Raji (cell line): Measurements from ENCODE around the gene CRACR2B.
A peak's percentile ranks its signal among the peaks of the same experiment; 100 is the strongest.

Experiments used
- POLR2A ChIP-seq: IDR thresholded peaks from 2 replicates; pipeline ENCODE4 v1.6.1; 2011; ENCODE audit warnings: low read depth, low read length, control low read depth; ENCODE audit not compliant: insufficient read depth

The CRACR2B gene

DNA sequence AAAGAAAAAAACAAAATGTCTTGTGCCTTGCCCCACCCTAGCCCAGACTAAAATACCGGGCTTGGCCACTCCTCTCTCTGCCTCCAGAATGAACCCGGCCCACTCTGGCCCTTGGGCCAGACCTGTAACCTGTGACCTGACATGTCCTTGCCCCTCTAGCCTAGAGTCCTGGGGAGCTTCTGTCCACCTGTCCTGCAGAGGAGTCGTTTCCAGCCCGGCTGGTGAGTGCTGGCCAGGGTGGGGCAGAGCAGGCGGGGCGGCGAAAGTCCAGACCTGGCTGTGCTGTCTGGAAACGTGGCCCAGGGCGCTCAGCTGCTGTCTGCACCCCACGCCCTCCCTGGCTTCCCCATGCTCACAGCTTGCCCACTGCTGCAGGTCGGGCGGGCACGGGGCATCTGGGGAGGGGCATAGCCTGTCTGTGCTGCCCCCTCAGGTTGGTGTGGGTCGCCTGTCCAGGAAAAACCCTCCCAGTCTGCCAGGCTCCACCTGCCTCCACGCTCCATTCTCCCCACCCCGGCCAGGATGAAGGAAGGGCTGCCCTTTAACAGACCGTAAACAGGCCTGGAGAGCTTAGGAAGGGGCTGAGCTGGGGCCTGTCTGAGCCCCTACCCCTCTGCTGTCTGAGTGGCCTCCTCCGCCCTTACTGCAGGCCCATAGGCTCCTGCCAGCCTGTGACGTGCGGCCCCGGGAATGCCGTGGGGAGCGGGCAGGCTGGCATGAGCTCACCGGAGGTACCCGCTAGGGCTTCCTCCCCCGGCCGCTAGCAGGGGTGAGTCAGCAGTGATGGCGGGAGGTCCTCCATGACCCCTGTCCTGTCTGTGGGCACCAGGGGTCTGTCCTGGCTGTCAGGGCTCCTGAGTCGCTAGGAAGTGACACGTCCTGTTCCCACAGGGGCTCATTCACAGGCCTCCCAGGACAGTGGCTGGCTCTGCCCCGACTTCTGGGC lies 6.9 kb downstream of the CRACR2B start:
- TF ChIP-seq POLR2A, result no peak

DNA sequence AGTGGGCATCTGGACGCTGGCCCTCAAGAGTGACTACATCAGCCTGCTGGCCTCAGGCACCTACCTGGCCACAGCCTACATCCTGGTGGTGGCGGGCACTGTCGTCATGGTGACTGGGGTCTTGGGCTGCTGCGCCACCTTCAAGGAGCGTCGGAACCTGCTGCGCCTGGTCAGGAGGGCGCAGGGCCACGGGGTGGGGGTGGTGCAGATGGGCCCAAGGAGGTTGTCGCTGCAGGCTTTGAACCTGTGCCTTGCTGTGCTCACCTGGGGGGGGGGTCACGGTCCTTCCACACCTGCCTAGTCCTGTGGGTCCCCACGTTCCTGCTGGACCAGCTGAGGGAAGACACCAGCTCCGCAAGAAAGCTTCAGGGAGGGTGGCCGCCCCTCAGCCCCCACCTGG lies 8.6 kb downstream of the CRACR2B start:
- no peak for TF ChIP-seq POLR2A

DNA sequence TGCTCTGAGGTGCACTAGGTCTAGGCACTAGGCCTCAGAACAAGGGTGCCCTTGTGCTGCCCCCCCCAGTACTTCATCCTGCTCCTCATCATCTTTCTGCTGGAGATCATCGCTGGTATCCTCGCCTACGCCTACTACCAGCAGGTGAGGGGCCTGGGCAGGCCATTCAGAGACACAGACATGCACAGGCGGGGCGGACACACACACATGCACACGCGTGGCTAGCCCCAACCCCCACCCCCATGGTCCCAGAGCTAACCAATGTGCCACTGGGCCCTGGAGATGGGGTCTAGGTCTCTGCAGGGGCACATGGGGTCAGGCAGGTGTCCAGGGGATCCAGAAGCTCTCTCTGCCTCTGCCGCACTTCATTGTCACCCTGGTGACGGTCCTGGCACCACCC lies 9.0 kb downstream of the CRACR2B start:
- TF ChIP-seq POLR2A, result 0 out of 2 replicates have a peak, but pooled peaks have one; percentile 13

DNA sequence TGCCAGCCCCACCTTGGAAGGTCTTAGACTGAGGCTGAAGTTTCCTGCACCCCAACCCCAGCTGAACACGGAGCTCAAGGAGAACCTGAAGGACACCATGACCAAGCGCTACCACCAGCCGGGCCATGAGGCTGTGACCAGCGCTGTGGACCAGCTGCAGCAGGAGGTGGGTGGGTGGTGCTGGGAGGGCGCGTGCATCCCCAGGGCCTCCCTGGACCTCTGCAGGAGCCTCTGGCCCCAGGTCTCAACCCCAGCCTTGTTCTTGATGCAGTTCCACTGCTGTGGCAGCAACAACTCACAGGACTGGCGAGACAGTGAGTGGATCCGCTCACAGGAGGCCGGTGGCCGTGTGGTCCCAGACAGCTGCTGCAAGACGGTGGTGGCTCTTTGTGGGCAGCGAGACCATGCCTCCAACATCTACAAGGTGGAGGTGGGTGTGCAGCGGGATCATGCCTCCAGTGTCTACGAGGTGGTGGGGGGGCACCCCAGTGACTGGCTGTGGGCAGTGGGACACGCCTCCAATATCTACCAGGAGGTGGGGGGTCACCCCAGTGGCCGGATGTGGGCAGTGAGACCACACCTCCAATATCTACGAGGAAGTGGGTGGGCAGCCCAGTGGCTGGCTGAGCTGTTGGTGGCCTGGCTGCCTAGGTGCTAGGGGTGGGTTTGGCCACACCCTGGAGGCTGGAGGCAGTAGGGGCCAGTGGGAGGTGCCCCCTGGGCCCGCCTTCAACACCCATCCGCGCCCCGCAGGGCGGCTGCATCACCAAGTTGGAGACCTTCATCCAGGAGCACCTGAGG lies 9.7 kb downstream of the CRACR2B start:
- TF ChIP-seq POLR2A, result no peak

DNA sequence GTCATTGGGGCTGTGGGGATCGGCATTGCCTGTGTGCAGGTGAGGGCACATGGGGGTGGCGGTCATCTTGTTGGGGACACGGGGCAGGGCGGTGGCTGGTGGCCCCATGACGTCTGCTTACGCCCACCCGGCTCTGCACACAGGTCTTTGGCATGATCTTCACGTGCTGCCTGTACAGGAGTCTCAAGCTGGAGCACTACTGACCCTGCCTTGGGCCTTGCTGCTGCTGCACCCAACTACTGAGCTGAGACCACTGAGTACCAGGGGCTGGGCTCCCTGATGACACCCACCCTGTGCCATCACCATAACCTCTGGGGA lies 10.2 kb downstream of the CRACR2B start:
- TF ChIP-seq POLR2A, result no peak

DNA sequence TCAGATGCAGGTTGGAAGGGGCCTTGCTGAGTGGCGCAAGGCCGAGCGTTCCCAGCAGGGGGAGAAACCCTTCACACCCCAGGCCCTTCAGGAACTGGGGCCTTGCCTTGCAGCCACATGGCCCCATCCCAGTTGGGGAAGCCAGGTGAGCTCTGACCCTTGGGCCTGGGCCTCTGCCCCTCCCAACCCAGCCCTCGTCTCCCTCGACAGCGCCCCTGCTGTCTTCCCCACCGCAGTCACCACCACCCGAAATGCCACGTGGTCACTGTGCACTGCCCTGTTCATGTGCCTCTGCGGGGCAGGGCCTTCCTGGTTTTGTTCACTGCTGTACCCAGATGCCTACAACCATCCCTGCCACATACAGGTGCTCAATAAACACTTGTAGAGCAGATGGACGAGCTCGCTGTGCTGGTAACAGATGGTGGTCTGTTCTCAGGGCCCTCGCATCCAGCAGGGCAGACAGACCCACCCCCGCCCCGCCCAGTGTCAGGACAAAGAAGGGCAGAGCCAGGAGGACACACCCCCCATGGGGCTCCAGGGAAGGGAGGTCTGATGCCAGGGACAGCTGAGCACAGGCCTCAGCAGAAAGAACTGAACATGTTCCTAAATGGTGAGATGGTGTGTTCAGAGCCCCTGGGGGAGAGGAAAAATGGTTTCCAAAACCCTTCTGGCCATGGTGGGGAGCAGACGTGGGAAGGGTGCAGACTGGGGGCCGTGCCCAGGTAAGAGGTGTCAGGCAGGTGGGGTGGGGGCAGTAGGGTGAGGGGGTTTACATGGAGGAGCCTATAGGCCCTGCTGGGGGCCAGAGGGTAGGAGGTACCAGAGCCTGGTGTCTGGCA lies 10.9 kb downstream of the CRACR2B start:
- TF ChIP-seq POLR2A, result no peak

DNA sequence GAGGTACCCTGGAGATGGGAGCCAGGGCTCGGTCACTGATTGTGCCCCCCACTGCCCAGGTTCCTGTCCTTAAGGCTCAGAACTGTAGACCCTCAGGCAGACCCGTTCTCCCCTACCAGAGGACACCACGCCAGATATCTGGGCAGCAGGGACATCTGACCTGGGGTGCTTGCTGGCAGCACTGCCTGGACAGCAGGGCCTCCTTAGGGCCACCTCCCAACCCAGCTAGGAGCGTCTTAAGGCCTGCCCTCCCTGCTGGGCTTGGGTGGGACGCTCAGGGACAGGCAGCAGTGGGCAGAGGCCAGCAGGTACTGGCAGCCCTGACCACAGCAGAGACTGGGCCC lies 11.5 kb downstream of the CRACR2B start:
- 0 out of 2 replicates have a peak, but pooled peaks have one; percentile 17 for TF ChIP-seq POLR2A

DNA sequence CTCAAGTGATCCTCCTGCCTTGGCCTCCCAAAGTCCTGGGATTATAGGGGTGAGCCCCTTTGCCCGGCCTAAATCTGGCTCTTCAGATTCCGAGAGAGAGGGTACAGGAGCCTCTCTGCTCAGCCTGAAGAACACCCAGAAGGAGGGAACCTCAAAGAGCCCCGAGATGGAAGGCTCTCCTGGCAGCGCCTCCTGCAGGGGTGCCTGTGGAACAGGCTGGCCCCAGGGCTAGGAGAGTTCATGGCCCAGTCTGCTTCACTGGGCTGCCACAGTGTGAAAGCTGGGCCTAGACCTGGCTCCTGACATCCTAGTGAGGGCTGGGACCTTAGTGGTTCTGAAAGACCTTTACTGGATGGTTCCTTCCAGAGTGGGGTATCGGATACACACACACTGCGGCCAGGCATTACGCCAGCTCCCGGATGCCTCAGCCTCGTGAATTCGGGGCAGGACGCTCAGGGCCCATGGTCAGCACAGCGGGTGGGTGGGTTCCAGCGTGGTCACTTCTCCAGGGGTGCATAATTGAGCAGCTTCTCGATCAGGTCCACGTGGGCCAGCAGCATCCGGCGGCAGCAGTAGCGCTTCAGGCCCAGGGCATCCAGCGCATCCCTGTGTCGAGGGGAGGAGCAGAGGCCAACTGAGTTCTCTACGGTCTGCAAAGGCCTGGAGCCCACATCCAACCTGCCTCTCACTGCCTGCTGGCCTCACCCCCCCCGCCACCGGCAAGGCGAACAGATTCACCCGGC lies 12.3 kb downstream of the CRACR2B start:
- TF ChIP-seq POLR2A, result no peak

DNA sequence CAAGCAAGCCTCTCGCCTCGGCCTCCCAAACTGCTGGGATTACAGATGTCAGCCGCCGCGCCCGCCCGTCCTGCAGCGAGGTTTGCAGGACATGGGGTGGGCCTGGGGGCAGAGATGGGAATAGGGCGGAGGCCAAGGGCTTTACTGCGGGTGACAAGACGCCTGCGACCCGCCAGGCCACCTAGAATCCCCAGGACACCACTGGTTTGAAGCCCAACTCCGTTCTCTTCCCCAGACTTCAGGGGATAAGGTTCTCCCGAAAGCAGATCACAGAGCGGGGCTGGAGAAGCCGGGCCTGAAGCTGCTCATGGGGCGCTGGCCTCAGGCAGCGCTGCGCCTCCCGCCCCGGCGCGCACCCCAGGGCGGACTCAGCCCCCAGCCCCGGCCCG lies 14.3 kb downstream of the CRACR2B start:
- TF ChIP-seq POLR2A, result no peak

DNA sequence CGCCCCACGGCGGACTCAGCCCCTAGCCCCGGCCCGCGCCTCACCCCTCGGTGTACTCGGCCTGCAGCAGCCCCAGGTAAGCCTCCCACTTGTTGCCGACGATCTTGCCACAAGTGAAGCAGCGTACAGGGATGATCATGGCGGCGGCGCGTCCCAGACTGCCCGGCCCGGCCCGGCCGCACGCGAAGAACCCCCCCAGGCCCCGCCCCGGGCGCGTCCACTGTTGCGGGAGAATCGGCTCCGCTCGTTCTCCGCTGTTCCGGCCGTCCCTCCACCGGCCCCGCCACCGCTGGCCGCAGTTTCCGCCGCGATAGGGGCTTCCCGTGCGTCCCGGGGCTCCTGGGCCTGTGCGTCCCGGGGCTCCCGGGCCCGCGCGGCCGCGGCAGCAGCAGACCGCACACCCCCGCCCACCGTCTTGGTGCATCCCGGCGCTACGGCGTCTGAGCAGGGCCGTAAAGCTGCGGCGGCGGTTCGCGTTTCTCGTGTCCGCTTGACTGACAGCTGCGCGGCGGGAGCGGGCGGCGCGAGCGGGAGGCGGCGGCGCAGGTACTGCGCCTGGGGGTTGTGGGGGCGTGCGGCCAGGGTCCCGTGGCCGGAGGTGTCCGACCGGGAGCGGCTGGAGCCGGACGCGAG lies 14.8 kb downstream of the CRACR2B start, which contains the start of the genes POLR2L and TSPAN4:
Gene POLR2L, minus strand, starts transcription at position 160 of the 633 bp plus-strand sequence. Its CDS starts 21 bp downstream, at position 139.
Gene TSPAN4, plus strand, starts transcription at position 483 of the 633 bp plus-strand sequence. CDS start 7,453 bp downstream, outside the sequence.
- peak; percentile 97 for TF ChIP-seq POLR2A

DNA sequence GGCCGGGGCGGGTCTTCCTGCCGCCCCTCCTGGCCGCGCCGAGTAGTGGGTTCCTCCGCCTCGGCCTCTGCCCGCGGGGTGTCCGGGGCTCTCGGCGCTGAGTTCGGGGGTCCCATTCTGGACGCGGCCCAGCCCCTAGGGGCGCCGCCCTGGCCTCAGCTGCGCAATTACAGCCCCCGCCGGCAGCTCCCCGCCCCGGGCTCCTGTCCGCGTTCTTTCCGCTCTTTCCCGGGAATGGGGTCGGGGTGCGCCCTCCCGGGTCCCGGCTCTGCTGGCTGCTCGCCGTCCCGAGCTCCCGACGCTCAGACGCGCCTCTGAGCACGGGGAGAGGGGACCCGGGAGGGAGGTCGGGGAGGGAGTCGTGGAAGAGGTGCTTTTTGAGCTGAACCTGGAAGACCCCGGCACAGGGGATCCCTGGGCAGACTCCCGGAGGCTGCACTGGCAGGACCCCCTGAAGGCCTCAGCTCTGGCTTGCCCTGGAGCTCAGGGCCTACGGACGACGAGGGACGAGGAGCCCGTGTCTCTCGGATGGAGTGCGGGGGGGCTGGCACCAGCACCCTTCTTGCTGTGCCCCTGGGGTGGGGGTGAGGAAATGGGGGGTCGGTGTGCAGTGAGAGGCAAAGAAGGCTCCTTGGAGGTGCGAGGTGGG lies 15.5 kb downstream of the CRACR2B start:
- TF ChIP-seq POLR2A, result no peak

DNA sequence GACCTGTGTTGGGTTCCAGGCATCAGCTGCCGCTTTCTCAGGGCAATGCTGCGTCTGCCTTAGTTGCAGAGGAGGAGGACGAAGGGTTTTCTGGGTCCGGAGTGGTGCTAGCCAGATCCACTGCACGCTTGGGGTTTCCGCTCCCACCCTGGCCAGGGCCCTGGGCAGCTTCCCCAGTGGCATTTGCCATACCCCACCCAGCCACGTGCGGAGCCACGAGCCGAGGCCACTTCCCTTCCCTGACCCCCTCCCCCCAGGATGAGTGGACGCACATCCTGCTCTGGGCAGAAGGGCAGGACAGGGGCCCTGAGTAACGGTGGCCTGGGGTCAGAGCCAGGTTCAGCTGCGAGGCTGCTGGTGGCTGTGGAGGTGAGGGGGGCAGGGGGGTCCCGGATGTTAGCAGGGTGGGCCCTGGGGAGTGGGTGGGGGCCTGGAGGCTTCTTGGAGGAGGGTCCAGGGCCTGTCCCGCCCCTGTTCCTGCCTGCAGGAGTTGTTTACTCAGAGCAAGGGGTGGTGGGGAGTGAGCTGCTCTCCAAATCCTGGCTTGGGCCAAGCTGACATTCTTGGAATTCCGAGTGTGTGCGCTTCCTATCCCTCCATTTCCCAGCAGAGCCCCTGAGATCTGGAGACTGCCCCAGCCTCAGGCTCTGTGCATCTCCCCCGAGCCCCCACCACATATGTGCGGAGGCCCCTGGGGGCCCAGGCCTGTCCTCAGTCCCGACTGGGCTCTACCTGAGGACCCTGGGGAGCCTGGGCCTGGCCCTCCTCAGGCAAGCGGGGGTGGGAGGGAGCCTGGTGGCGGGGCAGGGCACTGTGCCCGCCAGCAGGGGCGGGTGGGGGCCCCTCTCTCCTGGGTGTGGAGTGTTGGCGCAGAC lies 16.3 kb downstream of the CRACR2B start:
- TF ChIP-seq POLR2A, result no peak

DNA sequence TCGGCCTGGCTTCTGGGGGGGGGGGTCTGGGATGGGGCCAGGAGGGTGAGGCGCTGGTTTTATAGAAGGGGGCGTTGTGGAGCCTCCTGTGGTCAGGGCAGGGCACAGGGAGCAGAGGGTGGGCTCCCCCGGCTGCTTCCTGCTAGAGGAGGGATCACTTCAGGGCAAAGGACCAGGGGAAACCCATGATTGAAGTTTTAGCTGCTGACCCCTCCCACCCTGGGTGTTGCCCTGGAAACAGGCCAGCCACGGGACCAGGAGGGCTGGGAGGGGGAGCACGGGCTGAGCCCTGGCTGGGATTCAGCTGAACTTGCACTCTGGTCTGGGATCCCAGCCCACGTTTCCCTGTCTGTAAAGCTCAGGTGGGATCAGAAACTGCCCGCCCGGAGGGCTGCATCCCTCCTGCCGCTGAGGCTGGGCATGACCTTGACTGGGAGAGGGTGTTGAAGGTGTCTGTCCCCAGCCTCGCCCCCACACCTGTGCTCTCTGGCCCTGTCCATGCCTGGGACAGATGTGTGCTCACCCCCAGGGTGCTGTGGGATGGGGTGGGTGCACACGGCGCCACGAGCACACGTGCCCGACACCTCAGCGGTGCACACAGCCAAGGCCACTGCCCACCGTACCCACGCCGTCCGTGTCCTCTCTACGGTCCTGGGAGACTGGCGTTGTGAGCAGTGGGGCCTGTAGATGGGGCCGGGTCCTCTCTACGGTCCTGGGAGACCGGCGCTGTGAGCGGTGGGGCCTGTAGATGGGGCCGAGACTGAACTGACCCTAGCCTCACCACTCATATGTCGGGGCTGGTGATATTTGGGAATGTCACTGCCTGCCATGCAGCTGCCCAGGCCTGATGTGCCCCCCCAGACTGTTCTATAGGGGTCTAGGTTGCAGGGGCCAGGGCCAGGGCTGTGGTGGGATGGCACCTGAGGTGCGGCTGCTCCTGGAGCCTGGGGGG lies 17.2 kb downstream of the CRACR2B start:
- TF ChIP-seq POLR2A, result no peak
